Measurements from ENCODE around the gene SRRM3.

- TF ChIP-seq CTCF (IDR thresholded peaks at IDR 0.05) (no peak), POLR2A (IDR thresholded peaks at IDR 0.05) (no peak)
Measured at GRCh38 chr7:76257973-76258372, 56.3 kb downstream of the SRRM3 start.

Measured in tibial nerve (tissue), 3 donors.